ENCODE data around the gene STARD13.

Gene STARD13

GRCh38 chr13:33152389-33152788 lies 133.2 kb downstream of the STARD13 start:
- DNase-seq (ENCODE audit: low read depth in 1 of 2, low spot score in 1 of 2): no peak

- no peak for DNase-seq (ENCODE audit: low read depth in 1 of 2, low spot score in 1 of 2)
Observed at GRCh38 chr13:33150662-33151061, 134.9 kb downstream of the STARD13 start.

- no peak for DNase-seq (ENCODE audit: low read depth in 1 of 2, low spot score in 1 of 2)
Observed at GRCh38 chr13:33150126-33150525, 135.4 kb downstream of the STARD13 start.

GRCh38 chr13:33147832-33148231 lies 137.7 kb downstream of the STARD13 start:
- DNase-seq (ENCODE audit: low read depth in 1 of 2, low spot score in 1 of 2): no peak

GRCh38 chr13:33146843-33147611 lies 138.5 kb downstream of the STARD13 start:
- no peak for DNase-seq (ENCODE audit: low read depth in 1 of 2, low spot score in 1 of 2)

- DNase-seq (ENCODE audit: low read depth in 1 of 2, low spot score in 1 of 2): no peak
Observed at GRCh38 chr13:33145667-33146066, 139.9 kb downstream of the STARD13 start.

- DNase-seq (ENCODE audit: low read depth in 1 of 2, low spot score in 1 of 2): no peak
Observed at GRCh38 chr13:33144358-33144784, 141.2 kb downstream of the STARD13 start.

GRCh38 chr13:33139780-33140535 lies 145.6 kb downstream of the STARD13 start:
- no peak for DNase-seq (ENCODE audit: low read depth in 1 of 2, low spot score in 1 of 2)

GRCh38 chr13:33139184-33139583 lies 146.4 kb downstream of the STARD13 start:
- no peak for DNase-seq (ENCODE audit: low read depth in 1 of 2, low spot score in 1 of 2)

- DNase-seq (ENCODE audit: low read depth in 1 of 2, low spot score in 1 of 2): no peak
Observed at GRCh38 chr13:33138441-33138840, 147.1 kb downstream of the STARD13 start.

GRCh38 chr13:33137721-33138120 lies 147.8 kb downstream of the STARD13 start:
- DNase-seq (ENCODE audit: low read depth in 1 of 2, low spot score in 1 of 2): no peak

- no peak for DNase-seq (ENCODE audit: low read depth in 1 of 2, low spot score in 1 of 2)
Observed at GRCh38 chr13:33135097-33135496, 150.5 kb downstream of the STARD13 start.

GRCh38 chr13:33134213-33134612 lies 151.3 kb downstream of the STARD13 start:
- DNase-seq (ENCODE audit: low read depth in 1 of 2, low spot score in 1 of 2): no peak

GRCh38 chr13:33132644-33133440 lies 152.7 kb downstream of the STARD13 start:
- no peak for DNase-seq (ENCODE audit: low read depth in 1 of 2, low spot score in 1 of 2)

GRCh38 chr13:33129886-33130285 lies 155.7 kb downstream of the STARD13 start:
- no peak for DNase-seq (ENCODE audit: low read depth in 1 of 2, low spot score in 1 of 2)

GRCh38 chr13:33129094-33129832 lies 156.3 kb downstream of the STARD13 start:
- no peak for DNase-seq (ENCODE audit: low read depth in 1 of 2, low spot score in 1 of 2)

- no peak for DNase-seq (ENCODE audit: low read depth in 1 of 2, low spot score in 1 of 2)
Observed at GRCh38 chr13:33128134-33128533, 157.4 kb downstream of the STARD13 start.

GRCh38 chr13:33127009-33127551 lies 158.5 kb downstream of the STARD13 start:
- no peak for DNase-seq (ENCODE audit: low read depth in 1 of 2, low spot score in 1 of 2)

- no peak for DNase-seq (ENCODE audit: low read depth in 1 of 2, low spot score in 1 of 2)
Observed at GRCh38 chr13:33125821-33126570, 159.6 kb downstream of the STARD13 start.
